GM06990 (cell line): ENCODE data around the gene ADORA2B.

Experiments used
- DNase-seq: peaks from one replicate; pipeline ENCODE4 v3.0.0-alpha.2; 2011; ENCODE audit not compliant: insufficient read length; ENCODE audit errors: extremely low read depth
- H3K27me3 ChIP-seq: replicated peaks from 2 replicates; pipeline ENCODE4 v1.6.0; 2011; ENCODE audit warnings: low read length; ENCODE audit not compliant: control insufficient read depth, insufficient read depth
- H3K36me3 ChIP-seq: 2 replicates; pipeline ENCODE4 v1.5.1; 2011; ENCODE audit warnings: low read length; ENCODE audit not compliant: control insufficient read depth, insufficient read depth
- H3K4me3 ChIP-seq: replicated peaks from 2 replicates; pipeline ENCODE4 v1.5.1; 2011; ENCODE audit warnings: low read depth, mild to moderate bottlenecking, control low read depth, low read length
- CTCF ChIP-seq: IDR thresholded peaks from 2 replicates; pipeline ENCODE4 v1.5.1; 2011; ENCODE audit warnings: low read length, control low read depth, mild to moderate bottlenecking, inconsistent platforms; ENCODE audit not compliant: insufficient read depth, poor library complexity, severe bottlenecking

ADORA2B gene

GRCh38 chr17:15999141-15999973 lies 54.4 kb downstream of the ADORA2B start, which contains the start of the genes TTC19 and ZSWIM7:
Gene TTC19 (plus strand): TSS chr17:15999824. CDS start chr17:15999849, 25 bp downstream.
Gene ZSWIM7 (minus strand): TSS chr17:15999704. CDS start chr17:15999594, 110 bp downstream.
- Histone ChIP-seq H3K4me3 (peak within 1 kb of the TSS; percentile 85), H3K27me3 (no peaks in the 10 kb centered on the region), H3K36me3 (peaks cover 2% of the 10 kb centered on the region; the same call in 1 of the 2 replicates)
- peak; percentile 99 for DNase-seq
- peak; percentile 9 for TF ChIP-seq CTCF

- peak overlapping the region; percentile 85 for H3K4me3 ChIP-seq
Measured at GRCh38 chr17:15999974-16000827, 55.3 kb downstream of the ADORA2B start.

GRCh38 chr17:16001226-16001897 lies 56.4 kb downstream of the ADORA2B start:
- no peak for DNase-seq
- Histone ChIP-seq H3K27me3 (no peaks in the 10 kb centered on the region), H3K36me3 (peaks cover 9% of the 10 kb centered on the region), H3K4me3 (peak overlapping the region; percentile 85; the same call in 1 of the 2 replicates)
- no peak for TF ChIP-seq CTCF

More at GRCh38 chr17:15999974-16000827, 55.3 kb downstream of the ADORA2B start:
- peak; percentile 3 for TF ChIP-seq CTCF
- peak; percentile 68 for DNase-seq
- Histone ChIP-seq H3K27me3 (no peaks in the 10 kb centered on the region), H3K36me3 (peaks cover 6% of the 10 kb centered on the region)

GRCh38 chr17:16002708-16003260 lies 57.9 kb downstream of the ADORA2B start:
- DNase-seq = no peak
- TF ChIP-seq CTCF = no peak
- H3K27me3 ChIP-seq = no peaks in the 10 kb centered on the region
- no peak overlapping the region for H3K4me3 ChIP-seq
- H3K36me3 ChIP-seq = peaks cover 9% of the 10 kb centered on the region

- no peak for DNase-seq
- no peak for TF ChIP-seq CTCF
- Histone ChIP-seq H3K36me3 (peaks cover 13% of the 10 kb centered on the region), H3K4me3 (no peak overlapping the region), H3K27me3 (no peaks in the 10 kb centered on the region)
Measured at GRCh38 chr17:16003841-16004240, 58.9 kb downstream of the ADORA2B start.
